T-helper 2 cell treated with Interferon-gamma antibody and Interleukin-4, amounts not matched to agents 100 ng/mL and 5 ng/mL, for 36 hours (primary cell): ENCODE results near the gene CDH23. TPM values are rescaled to one million over a fixed set of nuclear protein-coding genes. Genes with fewer than 3 reads are reported as not detected.

ENCODE experiments used
- intact Hi-C: fragments of 100-400 bp; cut with micrococcal nuclease; formaldehyde crosslinking; loops from one replicate; pipeline ENCODE4 v1.15.1; 2023
- total RNA-seq: library from RNA; stranded (reverse); gene quantifications from 2 replicates; pipeline ENCODE4 v1.2.3, GENCODE V29; 2022

The CDH23 gene
- total RNA-seq, 1 donor from 2014 or later, result 4.2 TPM

DNA sequence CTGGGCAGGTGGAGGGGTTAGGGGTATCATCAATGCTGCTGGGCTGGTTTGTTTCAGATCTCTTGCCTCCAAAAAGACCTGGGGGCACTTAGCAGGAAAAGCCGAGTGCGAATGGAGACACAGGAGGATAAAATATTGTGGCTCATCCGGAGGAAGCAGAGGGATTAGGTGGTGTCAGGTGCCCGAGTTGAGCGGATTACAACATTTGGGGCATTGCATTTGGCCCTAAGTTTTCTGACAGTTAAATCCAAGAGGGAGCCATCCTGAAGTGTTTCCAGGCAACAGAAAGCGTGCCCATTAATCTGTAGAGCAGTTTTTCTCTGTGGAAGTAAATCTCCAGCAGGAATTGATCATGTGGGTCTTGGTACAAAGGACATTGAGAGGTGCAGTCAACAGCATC, 85.9 kb downstream of the CDH23 start:
- intact Hi-C loops, result no loop called here

DNA sequence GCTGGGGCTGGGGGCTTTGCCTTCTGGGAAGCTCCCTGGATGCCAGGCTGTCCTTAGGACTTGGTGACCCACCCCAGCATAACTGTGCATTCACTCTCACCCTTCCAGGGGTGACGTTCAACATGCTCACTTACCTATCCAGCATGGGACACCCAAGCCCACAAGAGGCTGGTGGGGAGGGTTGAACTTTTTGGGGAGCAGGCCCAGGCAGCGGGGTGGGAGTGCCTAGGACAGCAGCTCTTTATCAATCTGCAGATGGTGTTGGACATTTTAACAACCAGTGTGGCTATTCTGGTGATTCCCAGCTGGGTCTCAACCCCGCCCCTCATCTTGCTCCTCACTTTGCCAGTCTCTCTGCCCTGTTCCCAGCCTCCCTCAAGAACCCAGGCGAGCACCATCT, 86.4 kb downstream of the CDH23 start:
- intact Hi-C loops, result no loop called here

GRCh38 chr10:71483885-71484751, 87.4 kb downstream of the CDH23 start:
- intact Hi-C loops, result no loop called here

GRCh38 chr10:71486484-71487114, 89.9 kb downstream of the CDH23 start:
- intact Hi-C loops, result no loop called here

DNA sequence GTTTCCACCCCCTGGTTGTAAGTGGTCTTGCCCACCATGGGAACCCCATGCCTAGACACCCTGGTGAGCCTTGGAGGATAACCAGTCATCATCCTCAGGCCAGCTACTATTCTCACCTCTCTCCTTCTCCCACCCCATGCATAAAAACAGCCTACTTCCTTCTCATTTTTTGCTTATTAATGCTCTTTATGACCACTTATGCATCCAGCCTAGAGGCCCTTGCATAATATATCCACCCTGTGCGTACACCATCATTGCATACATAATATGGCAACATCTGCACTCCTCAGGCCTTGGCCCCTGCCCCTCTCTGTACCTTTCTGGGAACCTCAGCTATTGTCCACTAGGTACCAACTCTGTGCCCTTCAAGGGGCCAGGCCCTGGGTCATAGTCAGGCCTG, 91.0 kb downstream of the CDH23 start:
- intact Hi-C loops, result no loop called here

DNA sequence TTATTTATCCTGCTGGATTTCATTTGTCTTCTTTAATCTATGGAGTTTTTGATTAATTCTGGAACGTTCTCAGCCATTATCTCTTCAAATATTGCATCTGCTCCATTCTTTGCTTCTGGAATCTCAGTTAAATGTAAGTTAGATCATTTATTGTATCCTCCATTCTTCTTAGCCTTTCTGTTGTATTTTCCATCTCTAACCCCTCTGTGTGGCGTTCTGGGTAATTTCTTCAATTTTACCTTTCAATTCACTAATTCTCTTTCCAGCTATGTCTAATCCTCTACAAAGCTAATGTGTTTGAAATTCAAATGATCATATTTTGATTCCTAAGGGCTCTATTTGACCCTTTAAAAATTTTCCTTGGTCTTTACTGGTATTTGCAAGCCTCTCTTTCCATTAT, 92.4 kb downstream of the CDH23 start:
- intact Hi-C loops, result no loop called here

DNA sequence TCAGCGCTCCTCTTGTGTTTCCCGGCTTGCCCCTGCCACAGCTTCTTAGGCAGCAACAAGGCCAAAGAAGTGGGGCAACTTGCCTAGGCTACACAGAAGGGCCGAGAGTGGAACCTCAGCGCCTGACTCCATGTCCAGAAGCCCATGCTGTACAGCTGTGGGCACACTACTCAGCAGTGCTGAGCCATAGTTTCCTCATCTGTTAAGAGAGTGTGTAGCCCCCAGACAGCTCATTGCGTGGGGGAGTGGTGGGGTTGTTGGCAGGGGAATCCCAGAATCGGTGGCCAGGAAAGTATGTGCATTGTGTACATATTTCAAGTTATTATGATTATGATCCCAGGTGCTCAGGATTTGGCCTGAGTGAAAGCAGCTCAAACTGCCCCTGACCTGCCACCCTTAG, 96.2 kb downstream of the CDH23 start:
- intact Hi-C loops, result no loop called here

- intact Hi-C loops, result no loop called here
These were observed 97.0 kb downstream of the CDH23 start for GRCh38 chr10:71493741-71494140.

- intact Hi-C loops, result no loop called here
These were observed 97.8 kb downstream of the CDH23 start for GRCh38 chr10:71494476-71494875.

DNA sequence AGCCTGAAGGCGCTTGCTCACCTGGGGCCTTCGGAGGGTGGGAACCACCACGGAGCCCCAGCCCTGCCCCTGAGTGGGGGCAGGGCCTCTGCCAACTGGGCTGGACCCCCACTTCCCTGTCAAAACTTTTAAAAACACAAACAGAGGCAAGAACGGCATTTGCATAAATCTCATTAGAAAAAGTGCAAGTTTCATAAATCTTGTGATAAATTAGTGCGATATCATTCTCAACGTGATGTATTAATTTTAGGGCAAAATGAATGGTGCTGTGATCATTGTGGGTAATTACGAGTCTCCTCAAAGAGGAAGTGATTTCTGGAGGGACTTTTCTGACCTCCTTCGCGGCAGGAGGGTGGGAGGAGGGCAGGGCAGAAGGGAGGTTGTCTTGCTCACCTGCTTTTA, 98.3 kb downstream of the CDH23 start:
- intact Hi-C loops, result no loop called here

DNA sequence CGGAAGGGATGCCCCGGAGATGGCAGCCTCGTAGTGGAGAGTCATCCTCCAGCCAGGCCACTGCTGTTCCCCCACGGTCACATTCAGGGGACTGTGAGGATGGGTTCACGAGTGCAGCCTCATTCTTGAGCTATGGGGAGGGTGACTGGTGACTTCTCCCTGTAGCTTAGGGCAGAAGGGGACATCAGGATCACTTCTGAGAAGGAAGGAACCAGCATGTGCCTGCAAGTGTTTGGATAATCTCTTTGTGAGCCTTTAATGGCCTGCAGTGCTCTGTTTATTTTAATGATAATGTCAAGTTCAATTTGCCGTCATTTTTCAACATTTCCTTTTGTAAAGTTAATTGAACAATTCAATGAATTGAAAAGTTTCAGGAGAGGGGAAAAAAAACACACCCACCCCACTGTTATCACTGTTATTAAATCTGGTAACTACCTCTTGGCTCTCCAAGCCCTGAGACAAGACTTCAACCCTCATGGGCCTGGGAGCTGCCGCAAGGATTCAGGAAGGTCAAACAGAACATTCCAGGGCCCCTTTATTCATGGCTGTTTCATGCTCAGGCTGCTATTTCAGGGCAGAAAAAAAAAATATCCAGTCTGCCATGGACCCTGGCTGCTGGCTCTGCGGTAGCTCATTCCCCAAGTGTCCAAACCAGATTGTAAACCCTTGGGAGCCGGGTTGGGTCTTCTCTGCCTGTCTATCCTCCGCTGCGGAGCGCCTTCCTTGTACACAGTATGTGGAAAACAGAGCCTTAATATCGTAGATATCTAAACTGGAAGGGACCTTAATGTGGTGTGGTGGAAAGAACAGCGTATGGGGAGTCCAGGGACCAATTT, 100.4 kb downstream of the CDH23 start:
- intact Hi-C loops, result no loop called here

- intact Hi-C loops, result no loop called here
These were observed 101.1 kb downstream of the CDH23 start for GRCh38 chr10:71497763-71498326.

DNA sequence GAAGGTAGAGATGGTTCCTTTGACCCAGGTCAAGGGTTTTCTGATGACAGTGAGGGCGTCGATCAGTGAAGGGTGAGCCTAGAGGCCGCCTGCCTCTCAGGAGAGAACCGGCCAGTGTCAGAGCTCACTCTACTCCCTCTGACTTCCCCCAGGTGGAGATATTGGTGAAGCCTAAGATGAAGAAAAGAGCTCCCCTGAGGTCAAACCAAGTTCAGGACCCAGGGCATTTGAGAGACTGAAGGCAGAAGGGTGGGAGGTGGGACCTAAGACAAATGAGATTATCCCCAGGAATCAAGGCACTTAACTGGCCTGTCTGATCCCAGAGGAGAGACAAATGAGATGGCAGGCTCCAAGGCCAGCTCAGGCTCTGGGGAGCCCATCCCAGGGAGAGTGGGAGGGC, 104.7 kb downstream of the CDH23 start:
- intact Hi-C loops, result no loop called here

GRCh38 chr10:71502190-71502589, 105.5 kb downstream of the CDH23 start:
- intact Hi-C loops, result no loop called here

- intact Hi-C loops, result no loop called here
These were observed 106.1 kb downstream of the CDH23 start for GRCh38 chr10:71502851-71503250.

DNA sequence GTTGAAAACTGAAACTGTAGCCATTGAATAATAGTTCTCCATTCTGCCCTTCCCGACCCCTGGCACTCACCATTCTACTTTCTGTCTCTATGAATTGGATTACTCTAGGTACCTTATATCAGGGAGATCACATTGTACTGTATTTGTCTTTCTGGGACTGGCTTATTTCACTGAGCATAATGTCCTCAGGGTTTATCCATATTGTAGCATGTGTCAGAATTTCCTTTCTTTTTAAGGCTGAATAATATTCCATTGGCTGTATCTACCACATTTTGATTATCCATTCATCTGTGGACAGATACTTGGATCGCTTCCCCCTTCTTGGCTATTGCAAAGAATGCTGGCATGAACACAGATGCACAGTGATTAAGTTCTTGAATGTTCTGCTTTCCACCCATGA, 107.4 kb downstream of the CDH23 start:
- intact Hi-C loops, result no loop called here

- intact Hi-C loops, result no loop called here
These were observed 107.8 kb downstream of the CDH23 start for GRCh38 chr10:71504570-71504969.

DNA sequence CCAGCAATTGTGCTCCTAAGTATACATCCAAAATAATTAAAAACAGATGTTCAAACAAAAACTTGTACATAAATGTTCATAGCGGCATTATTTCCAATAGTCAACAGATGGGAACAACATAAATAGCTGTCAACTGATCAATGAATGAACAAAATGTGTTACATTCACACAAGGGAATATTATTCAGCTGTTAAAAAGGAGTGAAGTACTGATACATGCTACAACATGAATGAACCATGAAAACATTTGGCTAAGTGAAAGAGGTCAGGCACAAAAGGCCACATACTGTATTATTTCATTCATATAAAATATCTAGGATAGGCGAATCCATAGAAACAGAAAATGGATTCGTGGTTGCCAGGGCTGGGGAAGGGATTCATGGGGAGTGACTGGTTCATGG, 109.1 kb downstream of the CDH23 start:
- intact Hi-C loops, result no loop called here

GRCh38 chr10:71509444-71509843, 112.7 kb downstream of the CDH23 start:
- intact Hi-C loops, result no loop called here

DNA sequence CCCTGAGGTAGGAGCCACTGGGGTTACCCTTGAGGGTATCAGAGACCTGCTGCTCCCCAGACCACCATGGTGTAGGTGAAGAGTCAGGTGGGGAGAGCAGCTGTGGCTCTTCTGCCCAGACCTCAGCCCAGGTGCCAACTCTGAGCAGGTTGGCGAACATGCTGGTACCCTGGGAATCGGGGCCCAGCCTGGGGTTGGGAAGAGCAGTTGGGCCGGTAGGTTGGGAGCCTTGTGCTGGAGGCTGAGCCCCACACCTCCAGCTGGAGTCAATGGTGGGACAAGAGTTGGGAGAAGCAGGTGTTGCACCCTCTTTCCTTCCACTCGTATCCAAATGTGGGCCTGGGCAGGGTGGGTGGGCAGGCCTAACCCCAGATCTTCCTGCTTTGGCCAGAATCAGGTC, 114.5 kb downstream of the CDH23 start:
- intact Hi-C loops, result no loop called here

- intact Hi-C loops, result no loop called here
These were observed 115.6 kb downstream of the CDH23 start for GRCh38 chr10:71512312-71512711.
